Smooth muscle cell (in vitro differentiated cells): ENCODE data around the gene OR2T29. TPM values are rescaled to one million over a fixed set of nuclear protein-coding genes. Genes with fewer than 3 reads are reported as not detected.

Experiments used
- DNase-seq: peaks from one replicate; lab custom pipeline; 2025; ENCODE audit not compliant: unreplicated experiment; lab: John Stamatoyannopoulos, UW
- H2AFZ ChIP-seq: fragments of 200-600 bp; sonication (generic); 2 replicates; pipeline ENCODE4 v1.6.0; 2016; ENCODE audit warnings: antibody characterized with exemption, low read depth, mild to moderate bottlenecking
- H3F3A ChIP-seq: fragments of 200-600 bp; sonication (generic); 2 replicates; pipeline ENCODE4 v1.6.0; 2017; ENCODE audit warnings: antibody characterized with exemption, low read depth
- H3K27ac ChIP-seq: fragments of 200-600 bp; sonication (generic); 2 replicates; pipeline ENCODE4 v1.5.1; 2016; ENCODE audit warnings: low read depth, mild to moderate bottlenecking
- H3K27me3 ChIP-seq: fragments of 200-600 bp; sonication (generic); 2 replicates; pipeline ENCODE4 v1.6.1; 2016; ENCODE audit warnings: low read depth, mild to moderate bottlenecking
- H3K36me3 ChIP-seq: fragments of 200-600 bp; sonication (generic); 2 replicates; pipeline ENCODE4 v1.5.1; 2016; ENCODE audit warnings: low read depth
- H3K4me1 ChIP-seq: fragments of 200-600 bp; sonication (generic); 2 replicates; pipeline ENCODE4 v1.5.1; 2016; ENCODE audit warnings: low read depth
- H3K4me2 ChIP-seq: fragments of 200-600 bp; sonication (generic); 2 replicates; pipeline ENCODE4 v1.6.0; 2016; ENCODE audit warnings: mild to moderate bottlenecking
- H3K4me3 ChIP-seq: fragments of 200-600 bp; sonication (generic); 2 replicates; pipeline ENCODE4 v1.5.1; 2016; ENCODE audit warnings: mild to moderate bottlenecking
- H3K79me2 ChIP-seq: fragments of 200-600 bp; sonication (generic); 2 replicates; pipeline ENCODE4 v1.6.0; 2016; ENCODE audit warnings: low read depth, mild to moderate bottlenecking
- H3K9ac ChIP-seq: fragments of 200-600 bp; sonication (generic); 2 replicates; pipeline ENCODE4 v1.6.0; 2016; ENCODE audit warnings: low read depth
- H3K9me3 ChIP-seq: fragments of 200-600 bp; sonication (generic); replicated peaks from 2 replicates; pipeline ENCODE4 v1.5.1; 2016; ENCODE audit warnings: low read depth
- H4K20me1 ChIP-seq: fragments of 200-600 bp; sonication (generic); 2 replicates; pipeline ENCODE4 v1.6.0; 2016; ENCODE audit warnings: low read depth
- CTCF ChIP-seq: fragments of 200-600 bp; sonication (generic); IDR thresholded peaks from 2 replicates; pipeline ENCODE4 v1.5.1; 2017; ENCODE audit warnings: borderline replicate concordance, mild to moderate bottlenecking, antibody characterized with exemption; ENCODE audit not compliant: insufficient read depth, poor library complexity, severe bottlenecking
- WGBS: methylation state at CpG from one replicate; pipeline ENCODE4 v1.1.7; 2016; ENCODE audit warnings: low lambda C conversion rate; 5-methylcytosine and 5-hydroxymethylcytosine counted together
- polyA plus RNA-seq: library from polyadenylated mRNA; unstranded; fragments of >200 nt; fragmentation: Nextera tagmentation; extraction: Ambion mirVana; gene quantifications from 2 replicates; pipeline ENCODE4 v1.2.1, GENCODE V29; 2016
- total RNA-seq: library from RNA; depleted of rRNA; stranded (reverse); fragments of >200 nt; gene quantifications from 2 replicates; pipeline ENCODE4 v1.2.3, GENCODE V29; 2014

OR2T29 gene
- total and polyA plus RNA-seq, 2 experiments from 2014 or later, result not detected

- Histone ChIP-seq H3K4me3 (no peak within 1 kb of the TSS), H3K4me1 (no peaks in the 10 kb centered on the region), H3F3A (no peaks in the 10 kb centered on the region), H3K9me3 (peaks cover 11% of the 10 kb centered on the region), H2AFZ (no peak within 1 kb of the TSS), H3K27me3 (no peaks in the 10 kb centered on the region), H3K27ac (no peak within 1 kb of the TSS), H4K20me1 (no peaks in the 10 kb centered on the region), H3K9ac (no peak within 1 kb of the TSS), H3K36me3 (no peaks in the 10 kb centered on the region), H3K4me2 (no peak within 1 kb of the TSS), H3K79me2 (no peaks in the 10 kb centered on the region)
- no peak for TF ChIP-seq CTCF
- no peak for DNase-seq
- WGBS, result 73% methylated on average over 6 of the region's 6 CpGs
These were observed 35.0 kb upstream of the OR2T29 start, which contains the start of gene OR2T10 for GRCh38 chr1:248597589-248597988. OR2T10 (minus strand) TSS chr1:248597700; CDS start chr1:248593768, 3,932 bp downstream.

- 85% methylated on average over 2 of the region's 2 CpGs for WGBS
These were observed 34.0 kb upstream of the OR2T29 start for GRCh38 chr1:248596615-248597014.

GRCh38 chr1:248593226-248593625 is 30.7 kb upstream of the OR2T29 start:
- no peaks in the 10 kb centered on the region for H3F3A ChIP-seq
- no peak for TF ChIP-seq CTCF
- H3K36me3 ChIP-seq, result no peaks in the 10 kb centered on the region
- no peaks in the 10 kb centered on the region for H4K20me1 ChIP-seq
- no peaks in the 10 kb centered on the region for H3K27me3 ChIP-seq
- H2AFZ ChIP-seq, result no peak overlapping the region
- 56% methylated on average over 5 of the region's 5 CpGs for WGBS
- no peaks in the 10 kb centered on the region for H3K79me2 ChIP-seq
- no peak overlapping the region for H3K4me2 ChIP-seq
- no peak for DNase-seq
- H3K27ac ChIP-seq, result no peak overlapping the region
- no peak overlapping the region for H3K4me3 ChIP-seq
- H3K9ac ChIP-seq, result no peak overlapping the region
- no peaks in the 10 kb centered on the region for H3K4me1 ChIP-seq
- H3K9me3 ChIP-seq, result peaks cover 19% of the 10 kb centered on the region

More at GRCh38 chr1:248596615-248597014, 34.0 kb upstream of the OR2T29 start:
- no peaks in the 10 kb centered on the region for H3K36me3 ChIP-seq
- DNase-seq, result no peak
- H3K4me3 ChIP-seq, result no peak overlapping the region
- peaks cover 11% of the 10 kb centered on the region for H3K9me3 ChIP-seq
- no peak overlapping the region for H2AFZ ChIP-seq
- H3K9ac ChIP-seq, result no peak overlapping the region
- no peaks in the 10 kb centered on the region for H3K27me3 ChIP-seq
- H3K4me2 ChIP-seq, result no peak overlapping the region
- H4K20me1 ChIP-seq, result no peaks in the 10 kb centered on the region
- no peak for TF ChIP-seq CTCF
- no peaks in the 10 kb centered on the region for H3K4me1 ChIP-seq
- H3F3A ChIP-seq, result no peaks in the 10 kb centered on the region
- H3K27ac ChIP-seq, result no peak overlapping the region
- H3K79me2 ChIP-seq, result no peaks in the 10 kb centered on the region

- H2AFZ ChIP-seq, result no peak overlapping the region
- H3F3A ChIP-seq, result no peaks in the 10 kb centered on the region
- H3K27ac ChIP-seq, result no peak overlapping the region
- DNase-seq, result no peak
- 54% methylated on average over 1 of the region's 1 CpG for WGBS
- no peaks in the 10 kb centered on the region for H3K4me1 ChIP-seq
- H3K4me3 ChIP-seq, result no peak overlapping the region
- no peaks in the 10 kb centered on the region for H3K79me2 ChIP-seq
- H4K20me1 ChIP-seq, result no peaks in the 10 kb centered on the region
- peaks cover 21% of the 10 kb centered on the region for H3K9me3 ChIP-seq
- TF ChIP-seq CTCF, result no peak
- H3K4me2 ChIP-seq, result no peak overlapping the region
- H3K9ac ChIP-seq, result no peak overlapping the region
- no peaks in the 10 kb centered on the region for H3K27me3 ChIP-seq
- no peaks in the 10 kb centered on the region for H3K36me3 ChIP-seq
These were observed 30.1 kb upstream of the OR2T29 start for GRCh38 chr1:248592655-248593054.
